Kidney epithelial cell (primary cell): ENCODE measurements around the gene KARS1. TPM values are rescaled to one million over a fixed set of nuclear protein-coding genes. Genes with fewer than 3 reads are reported as not detected.

Experiments
- DNase-seq: peaks from one replicate; pipeline ENCODE4 v3.0.0-alpha.2; 2010; ENCODE audit warnings: low read depth
- H3K27me3 ChIP-seq: 2 replicates; pipeline ENCODE4 v1.6.0; 2011; ENCODE audit warnings: low read length; ENCODE audit not compliant: control insufficient read depth, insufficient read depth
- H3K36me3 ChIP-seq: 2 replicates; pipeline ENCODE4 v1.5.1; 2011; ENCODE audit warnings: low read length; ENCODE audit not compliant: control insufficient read depth, insufficient read depth
- H3K4me3 ChIP-seq: 2 replicates; pipeline ENCODE4 v1.5.1; 2011; ENCODE audit warnings: low read depth, mild to moderate bottlenecking, control low read depth, low read length
- total RNA-seq: library from RNA; depleted of rRNA; stranded (reverse); fragments of >200 nt; gene quantifications from 2 replicates; pipeline ENCODE4 v1.2.3, GENCODE V29; 2015
- TF ChIP-seq, protein P1 (sequence below): IDR thresholded peaks from 2 replicates; pipeline ENCODE4 v1.5.1; 2011; ENCODE audit warnings: mild to moderate bottlenecking, moderate library complexity, low read length, control low read depth, inconsistent platforms; ENCODE audit not compliant: insufficient read depth, poor library complexity, severe bottlenecking

Gene KARS1
- total RNA-seq, 1 donor from 2014 or later: 233 TPM

DNA sequence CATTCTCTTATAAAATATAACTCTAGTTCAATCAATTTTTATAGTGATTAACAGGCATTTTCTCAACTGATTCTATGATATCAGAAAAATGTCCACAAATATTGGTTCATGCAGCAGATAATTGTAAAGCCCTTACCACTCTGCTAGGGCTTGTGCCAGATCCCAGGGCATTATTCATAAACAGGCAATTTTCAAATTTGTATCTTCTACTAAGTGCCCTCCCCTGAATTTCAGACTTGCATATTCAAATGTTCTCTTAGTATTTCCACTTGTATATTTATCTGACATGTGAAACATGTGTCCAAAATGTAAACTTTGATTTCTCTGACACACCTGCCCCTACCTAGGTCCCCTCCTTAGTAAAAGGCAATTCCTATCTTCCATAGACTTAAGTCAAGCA lies 20.0 kb upstream of the KARS1 start:
- TF ChIP-seq, protein P1, sequence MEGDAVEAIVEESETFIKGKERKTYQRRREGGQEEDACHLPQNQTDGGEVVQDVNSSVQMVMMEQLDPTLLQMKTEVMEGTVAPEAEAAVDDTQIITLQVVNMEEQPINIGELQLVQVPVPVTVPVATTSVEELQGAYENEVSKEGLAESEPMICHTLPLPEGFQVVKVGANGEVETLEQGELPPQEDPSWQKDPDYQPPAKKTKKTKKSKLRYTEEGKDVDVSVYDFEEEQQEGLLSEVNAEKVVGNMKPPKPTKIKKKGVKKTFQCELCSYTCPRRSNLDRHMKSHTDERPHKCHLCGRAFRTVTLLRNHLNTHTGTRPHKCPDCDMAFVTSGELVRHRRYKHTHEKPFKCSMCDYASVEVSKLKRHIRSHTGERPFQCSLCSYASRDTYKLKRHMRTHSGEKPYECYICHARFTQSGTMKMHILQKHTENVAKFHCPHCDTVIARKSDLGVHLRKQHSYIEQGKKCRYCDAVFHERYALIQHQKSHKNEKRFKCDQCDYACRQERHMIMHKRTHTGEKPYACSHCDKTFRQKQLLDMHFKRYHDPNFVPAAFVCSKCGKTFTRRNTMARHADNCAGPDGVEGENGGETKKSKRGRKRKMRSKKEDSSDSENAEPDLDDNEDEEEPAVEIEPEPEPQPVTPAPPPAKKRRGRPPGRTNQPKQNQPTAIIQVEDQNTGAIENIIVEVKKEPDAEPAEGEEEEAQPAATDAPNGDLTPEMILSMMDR: no peak
- no peak for DNase-seq
- Histone ChIP-seq H3K27me3 (no peaks in the 10 kb centered on the region), H3K36me3 (no peaks in the 10 kb centered on the region), H3K4me3 (no peak overlapping the region)

DNA sequence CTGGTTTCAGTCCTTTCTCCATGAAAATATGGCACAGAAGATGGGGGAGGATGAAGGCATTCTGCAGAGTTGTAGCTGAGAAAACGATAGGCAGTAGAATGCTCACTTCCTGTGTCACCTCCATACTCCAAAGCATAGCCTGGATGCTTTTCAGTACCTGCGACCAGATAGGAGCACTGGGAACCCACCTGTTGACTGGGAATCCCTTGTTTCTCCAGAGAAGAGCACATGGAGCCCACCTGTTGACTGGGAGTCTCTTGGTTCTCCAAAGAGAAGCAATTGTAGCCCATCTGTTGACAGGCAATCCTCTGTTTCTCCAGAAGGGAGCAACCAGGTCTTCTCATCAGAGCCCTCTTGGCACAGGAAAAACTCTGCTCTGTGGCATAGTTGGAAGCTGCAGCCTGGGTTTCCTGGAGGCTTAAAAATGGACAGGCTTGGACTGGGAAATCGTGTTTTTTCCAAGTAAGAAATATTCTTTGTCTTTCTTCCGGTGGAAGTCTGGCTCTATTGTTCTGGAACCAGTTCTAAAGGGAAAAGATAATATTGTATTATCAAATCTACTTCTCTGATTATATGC lies 13.3 kb upstream of the KARS1 start:
- Histone ChIP-seq H3K36me3 (peaks cover 1% of the 10 kb centered on the region), H3K27me3 (no peaks in the 10 kb centered on the region), H3K4me3 (no peak overlapping the region)
- TF ChIP-seq, protein P1: no peak
- no peak for DNase-seq

DNA sequence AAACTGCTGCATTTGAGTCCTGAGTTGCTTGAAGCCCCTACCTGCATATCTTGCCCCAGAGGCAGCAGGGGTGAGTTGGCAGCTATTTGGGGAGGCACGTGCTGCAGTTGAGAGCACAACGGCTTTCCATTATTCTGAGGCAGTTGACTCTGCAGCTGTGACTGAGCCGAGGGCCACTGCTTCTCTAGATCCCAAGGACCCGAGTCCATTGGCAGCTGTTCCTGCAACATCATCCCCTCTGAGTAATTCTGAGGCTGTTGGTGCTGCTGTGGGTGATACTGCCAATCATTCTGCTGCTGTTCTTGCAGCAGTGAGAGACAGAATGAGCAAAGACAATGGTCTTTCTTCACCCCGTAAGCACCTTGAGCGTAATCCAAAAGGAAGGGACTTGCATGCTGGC lies 12.9 kb upstream of the KARS1 start:
- TF ChIP-seq, protein P1: no peak
- DNase-seq: no peak
- peaks cover 1% of the 10 kb centered on the region for H3K36me3 ChIP-seq
- H3K27me3 ChIP-seq: no peaks in the 10 kb centered on the region
- no peak overlapping the region for H3K4me3 ChIP-seq

DNA sequence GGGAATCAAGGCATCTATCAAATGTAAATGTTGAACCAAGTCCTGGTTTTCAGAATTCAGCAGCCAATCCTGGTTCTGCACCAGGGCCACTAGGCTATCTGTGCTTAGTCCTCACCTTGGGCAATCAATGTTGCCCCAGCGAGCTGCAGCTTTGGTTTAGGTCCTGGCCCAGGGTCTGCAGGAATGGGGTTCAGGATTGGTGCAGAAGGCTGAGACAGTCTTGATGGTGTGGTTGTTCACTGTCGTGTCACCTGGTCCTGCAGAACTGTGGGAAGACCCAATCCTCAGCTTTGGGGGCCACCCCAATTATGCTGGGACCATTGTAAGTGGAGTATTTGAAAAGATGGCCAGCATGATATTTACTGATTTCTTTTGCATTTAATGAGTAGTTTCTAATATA lies 10.7 kb upstream of the KARS1 start:
- Histone ChIP-seq H3K36me3 (peaks cover 1% of the 10 kb centered on the region), H3K4me3 (no peak overlapping the region), H3K27me3 (no peaks in the 10 kb centered on the region)
- no peak for DNase-seq
- TF ChIP-seq, protein P1: no peak

DNA sequence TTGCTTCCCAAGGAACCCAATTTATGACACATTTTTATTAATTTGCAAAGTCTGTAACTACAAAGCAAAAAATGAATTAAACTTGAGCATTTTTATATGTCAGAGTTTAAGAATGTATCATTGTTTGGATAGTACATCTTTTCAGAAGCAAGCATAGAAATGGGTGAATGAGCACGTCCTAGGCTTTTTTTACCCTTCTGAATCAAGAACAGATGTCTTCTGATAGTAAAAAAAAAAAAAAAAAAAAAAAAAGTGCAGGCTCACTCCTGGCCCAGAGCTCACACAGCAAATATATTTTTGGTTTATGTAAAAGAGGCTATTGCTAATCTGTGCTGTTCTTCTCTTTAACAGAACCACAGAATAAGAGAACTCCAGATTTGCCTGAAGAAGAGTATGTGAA lies 6.5 kb upstream of the KARS1 start:
- no peak for DNase-seq

More for the DNA sequence above, 6.5 kb upstream of the KARS1 start:
- H3K36me3 ChIP-seq: peaks cover 1% of the 10 kb centered on the region
- no peak overlapping the region for H3K4me3 ChIP-seq
- TF ChIP-seq, protein P1: no peak
- no peaks in the 10 kb centered on the region for H3K27me3 ChIP-seq
